CD14-positive monocyte (primary cell): ENCODE data around the gene STXBP2. TPM values are rescaled to one million over a fixed set of nuclear protein-coding genes. Genes with fewer than 3 reads are reported as not detected.

Experiments
- DNase-seq, 3 donors: peaks; one replicate each; pipeline ENCODE4 v3.0.0-alpha.2; 2011 to 2022
- H2AFZ ChIP-seq: 2 replicates; pipeline ENCODE4 v1.6.0; 2012; ENCODE audit warnings: mild to moderate bottlenecking, low read depth, low read length, inconsistent platforms; ENCODE audit not compliant: insufficient read depth, poor library complexity, severe bottlenecking
- H3K27ac ChIP-seq, 2 donors: 1 replicate in 1 of 2; 2 replicates in 1 of 2; pipeline ENCODE4 v1.5.1; 2012 to 2013; ENCODE audit warnings: low read length in 2 of 2, control low read depth in 1 of 2, inconsistent platforms in 1 of 2, low read depth in 1 of 2, mild to moderate bottlenecking in 1 of 2
- H3K27me3 ChIP-seq, 2 donors: one replicate each; pipeline versions ENCODE4 v1.6.0 to v1.6.1; 2011 to 2013; ENCODE audit warnings: low read length in 2 of 2; ENCODE audit not compliant: control insufficient read depth in 2 of 2, insufficient read depth in 2 of 2
- H3K36me3 ChIP-seq, 2 donors: replicated peaks in 1 of 2; 1 replicate in 1 of 2; 2 replicates in 1 of 2; pipeline versions ENCODE4 v1.5.1 to v1.6.1; 2012 to 2013; ENCODE audit warnings: low read length in 2 of 2, control low read depth in 1 of 2, inconsistent platforms in 1 of 2, mild to moderate bottlenecking in 1 of 2; ENCODE audit not compliant: insufficient read depth in 2 of 2, control insufficient read depth in 1 of 2
- H3K4me1 ChIP-seq, 2 donors: 1 replicate in 1 of 2; 2 replicates in 1 of 2; pipeline versions ENCODE4 v1.5.1 to v1.6.1; 2012 to 2013; ENCODE audit warnings: low read length in 2 of 2, control low read depth in 1 of 2, inconsistent platforms in 1 of 2, mild to moderate bottlenecking in 1 of 2, moderate library complexity in 1 of 2; ENCODE audit not compliant: insufficient read depth in 2 of 2, control insufficient read depth in 1 of 2
- H3K4me2 ChIP-seq: replicated peaks from 2 replicates; pipeline ENCODE3; 2012; ENCODE audit warnings: low read length, moderate library complexity, mild to moderate bottlenecking; ENCODE audit not compliant: poor library complexity, severe bottlenecking; ENCODE audit errors: extremely low read depth
- H3K4me3 ChIP-seq, 3 experiments: fragments of 200-600 bp in 1 of 3; sonication (generic) in 1 of 3; replicated peaks in 1 of 3; 1 replicate in 2 of 3; 2 replicates in 1 of 3; pipeline ENCODE4 v1.5.1; 2011 to 2013; ENCODE audit warnings: low read length in 3 of 3, mild to moderate bottlenecking in 3 of 3, control low read depth in 2 of 3, low read depth in 2 of 3, inconsistent platforms in 1 of 3, moderate library complexity in 1 of 3
- H3K79me2 ChIP-seq: 2 replicates; pipeline ENCODE4 v1.6.0; 2012; ENCODE audit warnings: mild to moderate bottlenecking, control low read depth, inconsistent platforms, low read length, moderate library complexity; ENCODE audit not compliant: insufficient read depth
- H3K9ac ChIP-seq: 2 replicates; pipeline ENCODE4 v1.6.0; 2017; ENCODE audit warnings: low read length, mild to moderate bottlenecking; ENCODE audit not compliant: insufficient read depth, poor library complexity, severe bottlenecking
- H3K9me3 ChIP-seq, 2 donors: replicated peaks in 1 of 2; 1 replicate in 1 of 2; 2 replicates in 1 of 2; pipeline versions ENCODE4 v1.5.1 to v1.6.1; 2012 to 2013; ENCODE audit warnings: low read length in 2 of 2, control low read depth in 1 of 2; ENCODE audit not compliant: control insufficient read depth in 1 of 2, insufficient read depth in 1 of 2
- H4K20me1 ChIP-seq: 2 replicates; pipeline ENCODE4 v1.6.0; 2012; ENCODE audit warnings: mild to moderate bottlenecking, low read length, control low read depth, moderate library complexity; ENCODE audit not compliant: insufficient read depth
- H3K27ac Mint-ChIP-seq, 7 donors: one replicate each; pipeline ENCODE4 v1.8.0; 2020; ENCODE audit warnings: mild to moderate bottlenecking in 7 of 7, mixed read lengths in 7 of 7, moderate library complexity in 6 of 7, inconsistent platforms in 2 of 7
- H3K27me3 Mint-ChIP-seq, 3 donors: one replicate each; pipeline ENCODE4 v1.8.0; 2021 to 2022; ENCODE audit warnings: low read depth in 3 of 3, mild to moderate bottlenecking in 3 of 3, mixed read lengths in 3 of 3, moderate library complexity in 3 of 3, inconsistent platforms in 1 of 3
- H3K36me3 Mint-ChIP-seq, 2 donors: one replicate each; pipeline ENCODE4 v1.8.0; 2020; ENCODE audit warnings: mixed read lengths in 2 of 2, inconsistent platforms in 1 of 2, mild to moderate bottlenecking in 1 of 2
- H3K4me1 Mint-ChIP-seq: one replicate; pipeline ENCODE4 v1.8.0; 2020; ENCODE audit warnings: mild to moderate bottlenecking, mixed read lengths
- H3K4me3 Mint-ChIP-seq, 2 donors: one replicate each; pipeline ENCODE4 v1.8.0; 2020; ENCODE audit warnings: mild to moderate bottlenecking in 2 of 2, mixed read lengths in 2 of 2, moderate library complexity in 1 of 2
- H3K9me3 Mint-ChIP-seq, 7 donors: one replicate each; pipeline ENCODE4 v1.8.0; 2020 to 2022; ENCODE audit warnings: mixed read lengths in 7 of 7, mild to moderate bottlenecking in 6 of 7, moderate library complexity in 6 of 7, inconsistent platforms in 2 of 7
- WGBS: methylation state at CpG from one replicate; pipeline ENCODE4 v1.1.5; 2013; ENCODE audit warnings: missing lambda C conversion rate; ENCODE audit not compliant: insufficient coverage; 5-methylcytosine and 5-hydroxymethylcytosine counted together
- intact Hi-C, 2 donors: fragments of 100-400 bp; cut with micrococcal nuclease; formaldehyde crosslinking; loops; one replicate each; pipeline versions ENCODE4 v1.15.0 to v1.15.1; 2023
- polyA plus RNA-seq, 3 donors: library from polyadenylated mRNA; depleted of rRNA in 1 of 3; unstranded in 2 of 3; stranded (reverse) in 1 of 3; fragments of 300-500 nt in 2 of 3; fragments of >200 nt in 1 of 3; fragmentation: Illumina TruSeq in 2 of 3; gene quantifications; 1 replicate in 2 of 3; 2 replicates in 1 of 3; pipeline ENCODE4 v1.2.3, GENCODE V29; 2012 to 2021
- TF ChIP-seq, protein P1 (sequence below): fragments of 200-600 bp; IDR thresholded peaks from one replicate; pipeline ENCODE4 v1.8.0; 2022; ENCODE audit warnings: antibody characterized with exemption, mild to moderate bottlenecking

The STXBP2 gene
- polyA plus RNA-seq, 3 donors, result 249 to 846 (median 327) TPM

DNA sequence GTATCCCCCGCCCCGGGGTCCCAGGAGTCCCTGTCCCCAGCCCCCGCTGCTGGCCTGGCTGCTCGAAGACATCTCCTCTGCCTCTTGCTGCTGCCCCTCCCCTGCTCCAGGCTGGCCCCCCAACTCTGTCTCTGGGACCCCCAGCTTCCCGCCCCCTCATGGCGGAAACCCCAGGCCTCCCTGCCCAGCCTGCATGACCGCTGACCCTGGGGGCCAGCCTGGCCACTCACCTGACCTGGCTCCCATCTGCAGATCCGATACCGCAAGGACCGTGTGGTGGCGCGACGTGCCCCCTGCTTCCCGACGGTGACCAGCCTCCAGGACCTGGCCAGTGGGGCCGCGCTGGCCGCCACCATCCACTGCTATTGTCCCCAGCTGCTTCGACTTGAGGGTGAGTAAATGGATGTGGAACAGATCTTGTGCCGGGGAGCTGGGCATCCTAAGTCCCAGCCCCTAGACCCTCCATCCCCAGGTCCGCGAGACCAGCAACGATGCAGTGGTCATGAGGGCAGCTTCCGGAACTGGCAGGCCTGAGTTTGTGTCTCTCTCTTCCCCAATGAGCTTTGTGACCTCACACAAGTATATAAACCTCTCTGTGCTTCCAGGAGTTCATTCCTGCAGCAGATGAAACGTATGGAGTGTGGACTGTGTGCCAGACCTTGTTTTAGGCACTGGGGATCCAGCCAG, 28.9 kb upstream of the STXBP2 start:
- intact Hi-C loops, result no loop called here

DNA sequence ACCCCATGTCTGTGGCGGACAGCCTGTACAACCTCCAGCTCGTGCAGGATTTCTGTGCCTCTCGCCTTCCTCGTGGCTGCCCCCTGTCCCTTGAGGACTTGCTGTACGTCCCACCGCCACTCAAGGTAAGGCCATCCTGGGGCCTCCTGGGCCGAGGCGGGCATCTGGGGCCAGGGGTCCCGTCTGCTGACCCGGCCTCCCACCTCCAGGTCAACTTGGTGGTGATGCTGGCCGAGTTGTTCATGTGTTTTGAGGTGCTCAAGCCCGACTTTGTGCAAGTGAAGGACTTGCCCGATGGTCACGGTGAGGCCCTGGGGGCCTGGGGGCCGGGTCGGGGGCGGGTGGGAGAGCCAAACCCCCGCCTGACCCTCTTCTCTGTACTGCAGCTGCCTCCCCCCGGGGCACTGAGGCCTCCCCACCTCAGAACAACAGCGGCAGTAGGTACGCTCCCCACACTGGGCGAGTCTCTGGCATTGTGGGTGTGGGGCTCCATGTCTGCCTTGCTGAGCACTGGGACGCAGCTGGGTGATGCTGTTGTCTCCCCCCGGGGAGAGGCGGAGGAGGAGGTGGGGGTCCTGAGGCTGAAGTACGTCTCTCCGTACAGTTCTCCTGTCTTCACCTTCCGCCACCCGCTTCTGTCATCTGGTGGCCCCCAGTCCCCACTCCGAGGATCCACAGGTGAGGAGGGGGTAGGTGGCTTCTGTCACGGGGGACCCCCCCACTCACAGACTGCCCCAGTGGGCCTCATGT, 26.2 kb upstream of the STXBP2 start:
- DNase-seq, result no peak
- H3K4me2 ChIP-seq, result no peak overlapping the region
- intact Hi-C loops, result no loop called here
- no peak overlapping the region for H3K27ac ChIP-seq
- H4K20me1 ChIP-seq, result no peaks in the 10 kb centered on the region
- 95% methylated on average over 12 of the region's 31 CpGs for WGBS
- Mint-ChIP-seq H3K36me3 (no peaks in the 10 kb centered on the region), H3K9me3 (peaks cover 0 to 3% (median 2%) of the 10 kb centered on the region in 7 donors), H3K4me1 (no peaks in the 10 kb centered on the region), H3K27me3 (peaks cover 0 to 4% (median 0%) of the 10 kb centered on the region in 3 donors), H3K4me3 (no peak overlapping the region), H3K27ac (peak overlapping the region in 1 of 7 donors; percentile 41)
- H3K4me3 ChIP-seq, result no peak overlapping the region
- H3K36me3 ChIP-seq, result no peaks in the 10 kb centered on the region
- no peak overlapping the region for H3K9ac ChIP-seq
- H3K27me3 ChIP-seq, result no peaks in the 10 kb centered on the region
- no peaks in the 10 kb centered on the region for H3K79me2 ChIP-seq
- H2AFZ ChIP-seq, result no peak overlapping the region
- TF ChIP-seq, protein P1, sequence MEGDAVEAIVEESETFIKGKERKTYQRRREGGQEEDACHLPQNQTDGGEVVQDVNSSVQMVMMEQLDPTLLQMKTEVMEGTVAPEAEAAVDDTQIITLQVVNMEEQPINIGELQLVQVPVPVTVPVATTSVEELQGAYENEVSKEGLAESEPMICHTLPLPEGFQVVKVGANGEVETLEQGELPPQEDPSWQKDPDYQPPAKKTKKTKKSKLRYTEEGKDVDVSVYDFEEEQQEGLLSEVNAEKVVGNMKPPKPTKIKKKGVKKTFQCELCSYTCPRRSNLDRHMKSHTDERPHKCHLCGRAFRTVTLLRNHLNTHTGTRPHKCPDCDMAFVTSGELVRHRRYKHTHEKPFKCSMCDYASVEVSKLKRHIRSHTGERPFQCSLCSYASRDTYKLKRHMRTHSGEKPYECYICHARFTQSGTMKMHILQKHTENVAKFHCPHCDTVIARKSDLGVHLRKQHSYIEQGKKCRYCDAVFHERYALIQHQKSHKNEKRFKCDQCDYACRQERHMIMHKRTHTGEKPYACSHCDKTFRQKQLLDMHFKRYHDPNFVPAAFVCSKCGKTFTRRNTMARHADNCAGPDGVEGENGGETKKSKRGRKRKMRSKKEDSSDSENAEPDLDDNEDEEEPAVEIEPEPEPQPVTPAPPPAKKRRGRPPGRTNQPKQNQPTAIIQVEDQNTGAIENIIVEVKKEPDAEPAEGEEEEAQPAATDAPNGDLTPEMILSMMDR, result no peak
- H3K4me1 ChIP-seq, result no peaks in the 10 kb centered on the region
- H3K9me3 ChIP-seq, result peaks cover 0 to 2% of the 10 kb centered on the region in 2 donors

More for the DNA sequence above, 28.9 kb upstream of the STXBP2 start:
- H2AFZ ChIP-seq, result no peak overlapping the region
- H3K4me1 ChIP-seq, result no peaks in the 10 kb centered on the region
- Mint-ChIP-seq H3K4me1 (no peaks in the 10 kb centered on the region), H3K4me3 (no peak overlapping the region), H3K9me3 (peaks cover 0 to 7% (median 6%) of the 10 kb centered on the region in 7 donors), H3K27me3 (peaks cover 7 to 21% (median 16%) of the 10 kb centered on the region in 3 donors), H3K27ac (no peak overlapping the region), H3K36me3 (no peaks in the 10 kb centered on the region)
- no peak overlapping the region for H3K27ac ChIP-seq
- WGBS, result 94% methylated on average over 15 of the region's 25 CpGs
- H3K27me3 ChIP-seq, result no peaks in the 10 kb centered on the region
- no peaks in the 10 kb centered on the region for H3K79me2 ChIP-seq
- H3K4me2 ChIP-seq, result no peak overlapping the region
- no peak overlapping the region for H3K4me3 ChIP-seq
- TF ChIP-seq, protein P1, result no peak
- H3K9me3 ChIP-seq, result peaks cover 0 to 8% of the 10 kb centered on the region in 2 donors
- H3K9ac ChIP-seq, result no peak overlapping the region
- H3K36me3 ChIP-seq, result no peaks in the 10 kb centered on the region
- DNase-seq, result peak in 1 of 3 donors; percentile 1
- H4K20me1 ChIP-seq, result no peaks in the 10 kb centered on the region
